NCI-H2227 treated with DMSO at 0.1 percent for 48 hours (cell line): Measurements from ENCODE around the gene CCR5.
"Not testable (repeated sequence)": the region's sequence is repeated elsewhere in the genome, so short reads cannot be mapped to it uniquely, and the experiment has no call there.

Experiments
- DNase-seq: peaks from one replicate; lab custom pipeline; 2025; lab: John Stamatoyannopoulos, UW

Gene CCR5

GRCh38 chr3:46370839-46371518 is at the start of gene CCR5:
TSS of gene CCR5 (plus strand) at chr3:46370946. CDS start at chr3:46372903, 1,957 bp downstream.
- DNase-seq, result no peak

DNA sequence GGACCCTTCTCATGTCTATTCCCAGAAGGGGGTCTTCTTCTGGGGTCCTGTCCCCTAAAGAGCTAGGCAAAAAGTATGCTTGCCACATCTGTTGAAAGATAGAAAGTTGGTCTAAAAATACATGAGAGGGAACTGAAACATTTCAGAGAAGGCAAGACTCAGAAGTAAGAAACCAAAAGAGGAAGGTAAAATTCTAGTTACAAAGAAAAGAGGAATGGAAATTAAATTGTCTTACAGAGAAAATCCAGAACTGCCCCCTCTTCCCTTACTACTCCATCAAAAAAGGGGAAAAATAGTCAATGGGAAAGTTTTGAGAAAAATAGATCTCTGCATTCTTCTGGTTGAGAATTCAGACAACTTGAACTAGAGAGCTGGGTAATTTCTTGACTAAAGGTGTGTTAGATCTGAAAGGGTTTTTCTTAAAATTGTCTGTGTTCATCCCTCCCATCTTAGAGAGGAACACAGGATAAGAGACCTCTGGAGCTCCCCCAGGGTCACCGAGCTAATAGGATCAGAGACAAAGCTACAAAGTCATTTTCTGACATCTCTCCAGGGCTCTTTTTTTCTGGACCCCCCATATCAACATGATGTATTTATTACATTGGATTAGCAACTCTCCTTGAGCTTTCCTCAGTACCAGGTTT is 49.2 kb upstream of the CCR5 start:
- DNase-seq, result no peak

DNA sequence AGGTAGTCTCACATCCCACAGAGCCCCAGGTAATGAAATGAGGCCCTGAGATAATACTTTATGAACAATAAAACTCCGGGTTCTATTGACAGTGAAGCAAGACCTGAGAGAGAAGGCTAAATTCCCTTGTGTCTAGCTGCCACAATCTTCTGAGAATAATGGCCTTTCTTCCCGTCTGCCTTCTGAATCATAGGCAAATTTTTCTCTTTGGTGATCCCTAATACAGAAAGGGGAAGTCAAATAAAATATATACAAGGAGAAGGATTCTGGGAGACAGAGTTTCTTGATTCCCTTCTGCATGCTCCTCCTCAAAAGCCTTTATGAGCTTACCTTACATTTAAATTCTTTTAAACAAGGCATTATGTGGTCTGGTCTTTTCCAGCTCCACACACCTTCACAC is 46.7 kb upstream of the CCR5 start:
- DNase-seq, result no peak

GRCh38 chr3:46325645-46326300 is 45.0 kb upstream of the CCR5 start:
- no peak for DNase-seq

DNA sequence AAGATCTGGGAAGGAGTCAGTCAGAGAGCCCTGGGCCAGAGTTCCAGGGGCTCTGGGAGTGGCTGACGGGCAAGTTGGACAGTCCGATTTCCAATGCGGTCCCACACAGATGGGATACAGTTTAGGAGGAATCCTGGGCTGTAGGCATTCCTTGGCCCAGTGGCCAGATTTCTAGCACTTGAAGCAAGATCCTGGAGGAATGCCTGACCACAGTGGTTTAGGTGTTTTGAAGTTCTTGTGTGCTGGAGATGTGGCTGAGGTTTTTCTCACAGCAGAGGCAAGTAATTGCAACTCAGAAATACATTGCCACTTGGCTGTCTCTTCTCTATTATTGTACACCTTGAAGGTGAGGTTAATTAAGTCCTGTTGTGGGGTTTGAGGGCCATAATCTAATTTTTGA is 40.1 kb upstream of the CCR5 start:
- not testable (repeated sequence) for DNase-seq

DNA sequence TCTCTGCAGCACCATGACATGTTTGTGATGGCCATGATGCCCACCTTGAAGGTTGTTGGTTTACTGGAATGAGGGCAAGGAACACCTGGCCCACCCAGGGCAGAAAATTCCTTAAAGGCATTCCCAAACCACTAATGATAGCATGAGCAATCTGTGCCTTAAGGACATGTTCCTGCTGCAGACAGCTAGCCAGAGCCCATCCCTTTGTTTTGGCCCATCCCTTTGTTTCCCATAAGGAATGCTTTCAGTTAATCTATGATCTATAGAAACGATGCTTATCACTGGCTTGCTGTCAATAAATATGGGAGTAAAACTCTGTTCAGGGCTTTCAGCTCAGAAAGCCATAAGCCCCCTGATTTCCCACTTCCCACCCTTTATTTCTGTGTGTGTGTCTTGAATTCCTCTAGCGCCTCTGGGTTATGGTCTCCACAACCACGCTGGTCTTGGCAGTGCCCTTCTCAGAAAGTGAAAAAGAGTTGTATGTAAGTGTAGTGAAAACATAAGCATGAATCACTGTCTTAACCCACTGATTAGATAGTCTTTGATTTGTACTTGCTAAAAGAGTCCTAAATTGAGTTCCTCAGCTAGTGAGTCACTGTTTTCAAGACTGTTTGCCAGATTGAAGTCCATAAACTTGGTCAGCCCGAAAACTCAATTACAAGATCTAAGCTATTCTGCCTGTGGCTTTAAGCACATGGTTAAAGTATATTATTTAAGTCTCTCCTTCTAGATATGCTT is 35.8 kb upstream of the CCR5 start:
- no peak for DNase-seq

DNA sequence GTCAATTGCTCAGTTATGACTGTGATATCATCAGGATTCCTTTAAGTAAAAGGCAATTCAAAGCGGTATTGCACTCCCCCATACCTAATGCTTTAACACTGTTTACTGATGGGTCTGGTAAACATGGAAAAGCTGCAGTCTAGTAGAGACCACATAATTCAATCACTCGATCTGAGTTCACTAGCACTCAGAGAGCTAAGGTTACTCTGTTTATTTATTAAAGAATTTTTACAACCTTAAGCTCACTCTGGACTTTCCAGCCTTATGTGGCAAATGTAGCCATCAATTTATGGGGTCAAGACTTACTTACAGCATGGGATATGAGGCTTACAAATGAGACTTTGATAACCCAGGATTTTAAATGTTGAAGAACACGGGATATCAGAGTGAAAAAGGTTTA is 35.2 kb upstream of the CCR5 start:
- no peak for DNase-seq

DNA sequence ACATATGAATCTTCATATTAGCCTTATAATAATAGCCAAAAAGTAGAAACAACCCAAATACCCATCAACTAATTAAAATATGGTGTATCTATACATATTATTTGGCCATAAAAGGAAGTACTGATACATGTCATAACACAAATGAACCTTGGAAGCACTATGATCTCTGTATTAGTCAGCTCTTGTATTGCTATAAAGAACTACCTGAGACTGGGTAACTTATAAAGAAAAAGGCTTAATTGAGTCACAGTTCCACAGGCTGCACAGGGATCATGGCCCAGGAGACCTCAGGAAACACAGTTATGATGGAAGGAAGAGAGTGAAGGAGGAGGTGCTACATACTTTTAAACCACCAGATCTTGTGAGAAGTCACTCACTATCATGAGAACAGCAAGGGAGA is 32.8 kb upstream of the CCR5 start:
- DNase-seq, result no peak

DNA sequence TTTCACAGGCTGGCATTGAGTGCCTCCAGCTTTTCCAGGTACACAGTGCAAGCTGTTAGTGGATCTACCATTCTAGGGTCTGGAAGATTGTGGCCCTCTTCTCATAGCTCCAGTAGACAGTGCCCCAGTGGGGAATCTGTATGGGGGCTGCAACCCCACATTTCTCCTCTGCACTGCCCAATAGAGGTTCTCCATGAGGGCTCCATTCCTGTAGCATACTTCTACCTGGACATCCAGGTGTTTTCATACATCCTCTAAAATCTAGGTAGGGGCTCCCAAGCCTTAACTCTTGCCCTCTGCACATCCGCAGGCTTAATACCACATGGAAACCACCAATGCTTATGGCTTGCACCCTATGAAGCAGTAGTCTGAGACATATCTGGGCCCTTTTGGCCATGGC is 31.9 kb upstream of the CCR5 start:
- no peak for DNase-seq

- no peak for DNase-seq
Measured at GRCh38 chr3:46344476-46344875, 26.3 kb upstream of the CCR5 start.

DNA sequence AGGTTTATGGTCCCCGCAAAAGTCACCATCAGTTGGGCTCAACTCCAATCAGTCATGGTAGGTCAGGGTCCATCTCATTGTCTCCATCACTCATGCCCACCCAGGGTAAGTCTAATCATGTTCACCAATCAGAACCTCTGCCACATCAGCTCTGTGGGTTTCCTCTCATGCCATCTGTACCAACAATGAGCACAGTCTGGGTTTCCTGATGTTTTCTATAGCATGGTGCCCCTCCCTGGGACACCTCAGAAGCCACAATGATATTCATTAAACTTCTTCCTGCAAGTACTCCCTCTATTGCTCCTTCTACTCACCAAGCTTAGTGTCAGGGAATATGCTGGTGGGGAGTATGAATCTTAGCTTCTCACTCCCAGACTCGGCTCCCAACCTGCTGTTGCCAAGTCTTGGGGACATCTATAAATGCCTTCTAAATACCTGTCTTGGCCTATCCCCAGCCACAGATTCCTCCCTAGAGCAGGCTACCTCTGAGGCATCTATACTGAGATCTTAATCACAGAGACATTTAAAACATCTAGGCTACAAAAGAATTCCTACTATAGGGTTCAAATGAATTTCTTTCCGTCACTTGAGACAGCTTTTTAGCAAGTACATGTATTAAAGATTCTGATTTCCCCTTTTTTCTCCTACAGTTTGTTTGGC is 21.8 kb upstream of the CCR5 start:
- no peak for DNase-seq

- DNase-seq, result no peak
Measured at GRCh38 chr3:46349484-46350261, 21.1 kb upstream of the CCR5 start.

DNA sequence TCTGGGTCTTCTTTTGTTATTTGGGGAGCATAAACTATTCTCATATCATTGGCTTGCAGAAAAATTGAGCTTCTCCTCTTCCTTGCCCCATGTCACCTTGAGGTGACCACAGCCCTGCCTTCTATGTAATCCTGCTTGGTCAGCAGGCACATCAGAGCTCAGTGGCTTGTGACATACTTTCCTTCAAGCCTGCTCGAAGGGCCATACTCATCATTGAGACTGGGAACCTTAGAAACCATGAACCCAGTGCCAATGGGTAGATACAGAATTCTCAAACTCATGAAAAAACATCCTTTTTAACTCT is 20.5 kb upstream of the CCR5 start:
- DNase-seq, result no peak

GRCh38 chr3:46351646-46352045 is 19.1 kb upstream of the CCR5 start:
- DNase-seq, result no peak

- no peak for DNase-seq
Measured at GRCh38 chr3:46353090-46353489, 17.7 kb upstream of the CCR5 start.

GRCh38 chr3:46353647-46354410 is 16.9 kb upstream of the CCR5 start, which contains the start of gene CCR2:
TSS of gene CCR2 (plus strand) at chr3:46354111. CDS start at chr3:46357528, 3,417 bp downstream.
- DNase-seq, result no peak

DNA sequence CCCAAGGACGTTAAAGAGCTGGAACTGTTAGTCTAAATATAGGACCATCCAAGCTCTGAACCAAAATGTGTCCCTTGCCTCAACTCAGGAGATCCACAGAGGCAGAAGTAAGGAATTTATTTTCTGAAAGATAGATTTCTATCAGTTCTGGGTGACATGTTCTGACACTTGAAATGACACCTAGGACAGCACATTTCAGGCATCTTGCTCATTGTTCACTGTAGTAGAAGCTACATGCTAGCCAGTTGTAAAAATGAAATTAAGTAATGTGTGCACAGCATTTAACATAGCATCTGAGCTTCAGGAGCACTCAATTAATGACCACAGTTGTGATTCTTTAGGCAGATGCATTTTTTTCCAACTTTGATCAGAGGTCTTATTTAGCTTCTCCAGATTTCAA is 16.3 kb upstream of the CCR5 start:
- DNase-seq, result no peak

- DNase-seq, result no peak
Measured at GRCh38 chr3:46354984-46355383, 15.8 kb upstream of the CCR5 start.

- DNase-seq, result no peak
Measured at GRCh38 chr3:46356276-46356675, 14.5 kb upstream of the CCR5 start.

- DNase-seq, result no peak
Measured at GRCh38 chr3:46356909-46357308, 13.8 kb upstream of the CCR5 start.

DNA sequence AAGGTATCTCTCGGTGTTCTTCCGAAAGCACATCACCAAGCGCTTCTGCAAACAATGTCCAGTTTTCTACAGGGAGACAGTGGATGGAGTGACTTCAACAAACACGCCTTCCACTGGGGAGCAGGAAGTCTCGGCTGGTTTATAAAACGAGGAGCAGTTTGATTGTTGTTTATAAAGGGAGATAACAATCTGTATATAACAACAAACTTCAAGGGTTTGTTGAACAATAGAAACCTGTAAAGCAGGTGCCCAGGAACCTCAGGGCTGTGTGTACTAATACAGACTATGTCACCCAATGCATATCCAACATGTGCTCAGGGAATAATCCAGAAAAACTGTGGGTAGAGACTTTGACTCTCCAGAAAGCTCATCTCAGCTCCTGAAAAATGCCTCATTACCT is 12.3 kb upstream of the CCR5 start:
- no peak for DNase-seq
